Tibial artery (tissue), 4 donors: ENCODE results near the gene AMY1C.

Experiments used
- DNase-seq, 2 donors: peaks; one replicate each; pipeline ENCODE4 v3.0.0-alpha.2; 2019
- H3K27ac ChIP-seq, 2 donors: fragments of 200-600 bp; sonication (generic) in 1 of 2; 1 replicate in 1 of 2; 2 replicates in 1 of 2; pipeline ENCODE4 v1.5.1; 2018 to 2019; ENCODE audit warnings: mild to moderate bottlenecking in 1 of 2
- H3K27me3 ChIP-seq, 2 donors: fragments of 200-600 bp; sonication (generic) in 1 of 2; one replicate each; pipeline versions ENCODE4 v1.5.1 to v1.6.0; 2016 to 2019
- H3K36me3 ChIP-seq, 3 donors: fragments of 200-600 bp; sonication (generic) in 2 of 3; one replicate each; pipeline ENCODE4 v1.5.1; 2016 to 2019; ENCODE audit warnings: mild to moderate bottlenecking in 2 of 3
- H3K4me1 ChIP-seq, 4 donors: fragments of 200-600 bp; sonication (generic) in 2 of 4; 1 replicate in 3 of 4; 2 replicates in 1 of 4; pipeline ENCODE4 v1.5.1; 2016 to 2019
- H3K4me3 ChIP-seq, 2 donors: fragments of 200-600 bp; sonication (generic) in 1 of 2; 1 replicate in 1 of 2; 2 replicates in 1 of 2; pipeline ENCODE4 v1.5.1; 2018 to 2019; ENCODE audit warnings: mild to moderate bottlenecking in 2 of 2
- H3K9me3 ChIP-seq, 3 donors: fragments of 200-600 bp; sonication (generic) in 1 of 3; one replicate each; pipeline ENCODE4 v1.5.1; 2016 to 2019
- CTCF ChIP-seq, 2 experiments: fragments of 200-600 bp in 1 of 2; fragments of 450-650 bp in 1 of 2; IDR thresholded peaks; one replicate each; pipeline ENCODE4 v1.5.1; 2017 to 2019; ENCODE audit warnings: antibody characterized with exemption in 2 of 2, mild to moderate bottlenecking in 1 of 2, moderate library complexity in 1 of 2
- intact Hi-C: fragments of 100-400 bp; cut with DNase I; formaldehyde crosslinking; loops from one replicate; pipeline ENCODE4 v1.15.0; 2023; ENCODE audit warnings: low total_unique reads

AMY1C gene

GRCh38 chr1:103761896-103762295, 12.2 kb downstream of the AMY1C start:
- Histone ChIP-seq H3K9me3 (no peaks in the 10 kb centered on the region), H3K4me3 (no peak overlapping the region), H3K27ac (no peak overlapping the region), H3K4me1 (no peaks in the 10 kb centered on the region), H3K36me3 (no peaks in the 10 kb centered on the region), H3K27me3 (no peaks in the 10 kb centered on the region)
- no peak for DNase-seq
- intact Hi-C loops: no loop called here
- no peak for TF ChIP-seq CTCF (IDR thresholded peaks at IDR 0.05)

- intact Hi-C loops: no loop called here
- H3K4me3 ChIP-seq: no peak overlapping the region
- no peak for TF ChIP-seq CTCF (IDR thresholded peaks at IDR 0.05)
- H3K4me1 ChIP-seq: no peaks in the 10 kb centered on the region
- no peak for DNase-seq
- no peak overlapping the region for H3K27ac ChIP-seq
- no peaks in the 10 kb centered on the region for H3K36me3 ChIP-seq
- no peaks in the 10 kb centered on the region for H3K9me3 ChIP-seq
- H3K27me3 ChIP-seq: no peaks in the 10 kb centered on the region
These were observed 30.2 kb downstream of the AMY1C start for GRCh38 chr1:103779932-103780331.

GRCh38 chr1:103783944-103784377, 34.3 kb downstream of the AMY1C start:
- intact Hi-C loops: no loop called here
- Histone ChIP-seq H3K27me3 (no peaks in the 10 kb centered on the region), H3K4me3 (no peak overlapping the region), H3K4me1 (no peaks in the 10 kb centered on the region), H3K27ac (no peak overlapping the region), H3K36me3 (no peaks in the 10 kb centered on the region), H3K9me3 (no peaks in the 10 kb centered on the region)
- no peak for DNase-seq
- TF ChIP-seq CTCF (IDR thresholded peaks at IDR 0.05): no peak

GRCh38 chr1:103788377-103788776, 38.7 kb downstream of the AMY1C start:
- intact Hi-C loops: no loop called here
- Histone ChIP-seq H3K4me1 (no peaks in the 10 kb centered on the region), H3K9me3 (no peaks in the 10 kb centered on the region), H3K27me3 (no peaks in the 10 kb centered on the region), H3K4me3 (no peak overlapping the region), H3K27ac (no peak overlapping the region), H3K36me3 (no peaks in the 10 kb centered on the region)
- TF ChIP-seq CTCF (IDR thresholded peaks at IDR 0.05): peak; percentile 15 to 22
- DNase-seq: no peak

GRCh38 chr1:103790172-103790571, 40.5 kb downstream of the AMY1C start:
- TF ChIP-seq CTCF (IDR thresholded peaks at IDR 0.05): no peak
- no peak for DNase-seq
- intact Hi-C loops: no loop called here
- Histone ChIP-seq H3K36me3 (no peaks in the 10 kb centered on the region), H3K27ac (no peak overlapping the region), H3K27me3 (no peaks in the 10 kb centered on the region), H3K4me1 (no peaks in the 10 kb centered on the region), H3K9me3 (no peaks in the 10 kb centered on the region), H3K4me3 (no peak overlapping the region)
